ENCODE data around the gene TMED9. TPM values are rescaled to one million over a fixed set of nuclear protein-coding genes. Genes with fewer than 3 reads are reported as not detected.
"Not testable (repeated sequence)": the region's sequence is repeated elsewhere in the genome, so short reads cannot be mapped to it uniquely, and the experiment has no call there.

The TMED9 gene
- total RNA-seq, 1 donor from 2014 or later = 174 TPM

DNA sequence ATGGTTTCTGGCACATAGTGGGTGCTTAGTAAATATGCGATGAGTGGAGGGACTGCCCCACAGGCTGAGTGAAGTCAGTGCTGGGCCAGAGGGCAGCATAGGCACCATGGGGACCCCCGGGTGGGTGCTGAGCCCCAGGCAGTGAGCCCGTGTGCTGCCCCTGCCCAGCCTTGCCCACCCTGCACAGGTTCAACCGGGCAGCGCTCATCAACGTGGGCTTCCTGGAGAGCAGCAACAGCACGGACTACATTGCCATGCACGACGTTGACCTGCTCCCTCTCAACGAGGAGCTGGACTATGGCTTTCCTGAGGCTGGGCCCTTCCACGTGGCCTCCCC is 15.1 kb downstream of the TMED9 start:
- no peak for DNase-seq

DNA sequence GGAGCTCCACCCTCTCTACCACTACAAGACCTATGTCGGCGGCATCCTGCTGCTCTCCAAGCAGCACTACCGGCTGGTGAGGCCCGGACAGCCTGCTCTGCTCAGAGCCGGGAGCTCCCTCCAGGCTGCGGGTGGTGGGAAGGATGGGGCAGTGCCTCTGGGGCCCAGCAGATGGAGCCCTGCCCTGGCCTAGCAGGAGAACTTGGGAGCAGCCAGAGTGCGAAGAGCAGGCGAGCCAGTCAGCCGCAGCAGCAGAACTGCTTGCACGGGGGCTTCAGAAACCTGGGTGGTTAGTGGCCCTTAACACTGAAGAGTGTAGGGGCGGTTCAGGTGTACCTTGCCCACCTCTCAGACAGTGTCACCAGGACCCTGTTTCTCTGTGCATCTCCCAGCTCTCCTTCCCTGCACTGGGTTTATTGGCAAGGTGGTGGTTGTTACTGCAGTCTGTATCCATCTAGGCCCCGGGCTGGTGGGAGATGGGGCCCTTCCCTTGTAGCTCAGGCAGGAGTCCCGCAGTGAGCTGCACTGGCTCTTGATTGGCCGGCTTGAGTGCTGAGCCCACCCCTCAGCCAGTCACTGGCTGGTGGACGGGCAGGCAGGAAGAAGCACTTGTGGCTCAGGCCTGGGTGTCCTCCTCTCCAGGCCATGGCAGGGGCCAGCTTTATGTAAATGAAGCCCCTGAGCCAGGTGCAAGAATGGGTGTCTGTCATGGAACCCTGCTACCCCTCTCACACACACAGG is 15.6 kb downstream of the TMED9 start:
- peak; percentile 88 for DNase-seq

DNA sequence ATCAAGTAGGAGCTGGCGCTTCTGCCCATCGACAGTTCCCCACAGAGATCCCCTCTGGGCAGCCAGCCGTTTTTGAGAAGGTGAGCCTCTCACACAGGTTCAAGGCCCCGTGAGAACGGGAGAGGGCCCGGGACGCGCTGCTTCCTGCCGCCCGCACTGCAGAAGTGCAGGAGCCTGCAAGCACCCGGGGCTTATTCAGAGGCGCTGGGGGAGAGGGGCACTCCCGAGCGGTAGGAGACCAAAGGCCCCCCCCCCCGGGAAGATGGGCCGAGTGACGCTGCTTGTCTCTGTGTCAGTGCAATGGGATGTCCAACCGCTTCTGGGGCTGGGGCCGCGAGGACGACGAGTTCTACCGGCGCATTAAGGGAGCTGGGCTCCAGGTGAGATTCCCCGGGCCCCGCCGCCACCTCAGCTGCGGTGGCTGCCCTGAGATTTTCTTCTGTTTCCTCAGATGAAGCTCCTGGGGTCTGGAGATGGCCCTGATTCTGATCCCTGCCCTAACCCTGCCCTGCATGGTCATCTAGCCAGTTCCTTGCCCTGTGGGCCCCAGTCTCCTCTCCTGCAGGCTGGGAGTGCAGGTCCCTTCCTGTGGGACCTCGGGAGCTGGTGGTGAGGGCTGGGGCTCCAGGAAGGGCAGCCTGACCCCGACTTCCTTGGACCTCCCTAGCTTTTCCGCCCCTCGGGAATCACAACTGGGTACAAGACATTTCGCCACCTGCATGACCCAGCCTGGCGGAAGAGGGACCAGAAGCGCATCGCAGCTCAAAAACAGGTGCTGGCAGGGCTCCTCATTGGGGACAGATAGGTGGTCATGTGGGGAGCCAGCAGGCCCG is 16.5 kb downstream of the TMED9 start:
- DNase-seq = no peak

DNA sequence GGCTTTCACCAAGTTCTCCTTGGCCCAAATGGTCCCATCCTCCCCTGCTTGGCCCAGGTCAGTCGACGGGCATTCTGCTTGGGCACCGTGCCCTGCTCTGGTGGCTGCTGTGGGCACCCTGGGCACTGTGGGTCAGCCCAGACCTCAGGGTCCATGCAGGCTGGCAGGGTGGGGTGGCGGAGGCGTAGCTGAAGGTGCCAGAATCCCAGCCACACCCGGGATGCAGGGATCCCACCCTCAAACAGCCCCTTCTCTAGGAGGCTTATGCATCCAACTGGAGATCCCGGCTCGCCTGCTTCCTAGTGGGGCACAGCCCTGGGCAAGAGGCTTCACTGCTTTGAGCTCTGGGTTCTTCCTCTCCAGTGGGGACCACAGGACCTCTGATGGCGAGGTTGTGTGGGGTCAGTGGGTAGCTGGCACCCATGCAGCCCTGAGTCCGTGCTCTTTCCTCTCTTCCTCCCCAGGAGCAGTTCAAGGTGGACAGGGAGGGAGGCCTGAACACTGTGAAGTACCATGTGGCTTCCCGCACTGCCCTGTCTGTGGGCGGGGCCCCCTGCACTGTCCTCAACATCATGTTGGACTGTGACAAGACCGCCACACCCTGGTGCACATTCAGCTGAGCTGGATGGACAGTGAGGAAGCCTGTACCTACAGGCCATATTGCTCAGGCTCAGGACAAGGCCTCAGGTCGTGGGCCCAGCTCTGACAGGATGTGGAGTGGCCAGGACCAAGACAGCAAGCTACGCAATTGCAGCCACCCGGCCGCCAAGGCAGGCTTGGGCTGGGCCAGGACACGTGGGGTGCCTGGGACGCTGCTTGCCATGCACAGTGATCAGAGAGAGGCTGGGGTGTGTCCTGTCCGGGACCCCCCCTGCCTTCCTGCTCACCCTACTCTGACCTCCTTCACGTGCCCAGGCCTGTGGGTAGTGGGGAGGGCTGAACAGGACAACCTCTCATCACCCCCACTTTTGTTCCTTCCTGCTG is 17.4 kb downstream of the TMED9 start:
- no peak for DNase-seq

DNA sequence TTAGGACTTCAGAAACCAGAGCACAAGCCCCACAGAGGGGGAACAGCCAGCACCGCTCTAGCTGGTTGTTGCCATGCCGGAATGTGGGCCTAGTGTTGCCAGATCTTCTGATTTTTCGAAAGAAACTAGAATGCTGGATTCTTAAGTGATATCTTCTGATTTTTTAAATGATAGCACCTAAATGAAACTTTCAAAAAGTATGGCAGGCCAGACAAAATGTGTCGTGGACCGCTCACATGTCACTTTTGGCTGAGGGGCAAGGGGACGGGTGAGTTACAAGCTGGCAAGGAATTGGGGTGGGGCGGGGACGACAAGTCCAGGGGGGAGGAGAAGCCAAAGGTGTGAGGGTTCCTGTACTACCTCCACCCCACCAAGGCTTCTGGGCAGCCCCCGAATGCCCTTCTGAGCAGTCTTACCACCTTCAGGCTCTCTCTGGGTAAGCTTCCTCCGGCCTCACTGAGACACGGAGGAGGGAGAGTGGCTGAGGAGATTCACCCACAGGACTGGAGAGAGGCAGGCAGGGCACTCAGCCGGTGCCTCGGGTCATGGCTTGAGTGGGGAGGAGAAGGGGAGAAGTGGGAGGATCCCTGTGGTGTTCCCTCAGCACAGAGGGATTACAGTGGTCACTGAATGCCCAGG is 18.2 kb downstream of the TMED9 start:
- DNase-seq = no peak

DNA sequence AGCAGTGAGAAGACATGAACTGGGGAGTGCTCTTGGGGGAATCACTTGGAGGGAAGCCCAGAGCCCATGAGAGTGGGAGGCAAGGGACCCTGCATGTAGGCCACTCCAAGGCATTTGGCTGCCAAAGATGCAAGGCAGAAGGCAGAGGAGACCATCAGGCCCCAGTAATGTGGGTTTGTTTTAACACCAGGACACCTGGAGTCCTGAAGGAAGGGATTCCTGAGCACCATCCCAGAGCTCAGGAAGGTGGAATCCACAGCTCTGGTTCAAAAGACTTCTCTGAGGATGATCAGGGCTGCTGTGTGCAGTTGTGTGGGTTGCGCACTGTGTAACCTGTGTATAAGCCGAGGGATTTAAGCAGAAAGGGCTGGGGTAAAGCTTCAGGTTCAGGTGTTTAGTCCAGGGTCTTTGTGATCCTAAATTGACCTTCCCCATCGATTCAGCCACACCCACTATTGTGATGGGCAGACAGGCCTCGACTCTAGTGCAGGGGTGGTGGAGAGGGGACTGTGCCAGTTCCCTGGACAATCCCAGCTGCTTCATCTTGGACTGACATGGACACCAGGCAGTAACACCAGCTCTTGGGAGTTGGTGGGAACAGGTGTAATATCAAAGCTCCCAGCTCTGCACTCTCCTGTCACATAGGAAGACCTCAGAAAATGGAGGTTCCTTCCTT is 18.9 kb downstream of the TMED9 start:
- DNase-seq = no peak

DNA sequence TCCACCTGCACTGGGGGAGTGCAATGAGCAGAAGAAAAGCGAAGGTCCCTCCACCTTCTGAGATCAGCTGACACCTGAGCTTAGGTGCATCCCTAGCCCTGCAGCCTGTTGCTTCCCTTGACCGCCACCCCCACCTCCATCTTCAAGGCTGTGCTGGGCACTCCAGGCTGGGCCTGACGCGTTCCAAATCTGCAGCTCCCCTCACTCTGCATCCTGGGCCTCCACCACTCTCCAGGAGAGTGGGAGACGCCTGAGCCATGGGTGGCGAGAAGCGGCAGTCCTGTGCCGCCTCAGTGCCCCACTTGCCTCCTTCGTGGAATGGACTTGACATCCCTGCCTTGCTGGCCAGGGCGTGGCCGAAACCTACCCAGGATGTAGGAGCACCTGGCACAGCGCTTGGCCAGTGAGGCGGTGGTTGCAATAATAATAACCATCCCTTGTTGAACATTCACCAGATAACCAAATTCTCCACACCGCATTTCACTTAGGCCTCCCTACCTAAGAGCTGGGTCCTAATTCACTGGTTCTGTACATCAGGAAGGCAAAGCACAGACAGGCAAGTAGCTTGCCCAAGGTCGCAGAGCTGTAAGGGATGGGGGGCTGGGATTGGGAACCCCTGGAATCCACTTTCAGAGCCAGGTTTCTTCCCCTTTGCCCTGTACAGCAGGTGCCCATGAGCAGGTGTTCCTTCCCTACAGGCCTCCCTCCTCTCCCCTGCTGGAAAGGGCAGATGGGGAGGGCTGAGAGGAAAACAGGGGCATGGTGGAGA is 19.6 kb downstream of the TMED9 start:
- DNase-seq = no peak

DNA sequence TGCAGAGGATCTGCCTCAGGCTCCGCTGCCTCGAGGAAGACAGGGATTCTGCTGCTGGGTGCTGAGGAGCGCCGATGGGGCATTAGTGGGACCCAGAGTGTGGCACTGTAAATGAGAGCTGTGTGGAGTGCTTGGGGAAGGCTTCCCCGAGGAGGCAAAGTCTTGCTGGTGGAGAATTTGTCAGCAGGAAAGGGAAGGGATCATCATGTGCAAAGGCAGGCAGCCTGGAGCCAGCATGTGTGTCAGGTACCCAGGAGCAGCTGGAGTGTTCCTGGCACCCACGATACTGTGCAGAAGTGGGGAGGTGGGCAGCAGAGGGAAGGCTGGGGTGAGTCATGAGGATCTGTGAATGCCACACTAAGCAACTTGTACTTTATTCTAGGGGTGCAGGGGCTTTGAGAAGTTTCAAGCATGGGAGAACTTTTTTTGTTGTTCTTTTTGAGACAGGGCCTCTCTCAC is 20.2 kb downstream of the TMED9 start:
- DNase-seq = no peak

DNA sequence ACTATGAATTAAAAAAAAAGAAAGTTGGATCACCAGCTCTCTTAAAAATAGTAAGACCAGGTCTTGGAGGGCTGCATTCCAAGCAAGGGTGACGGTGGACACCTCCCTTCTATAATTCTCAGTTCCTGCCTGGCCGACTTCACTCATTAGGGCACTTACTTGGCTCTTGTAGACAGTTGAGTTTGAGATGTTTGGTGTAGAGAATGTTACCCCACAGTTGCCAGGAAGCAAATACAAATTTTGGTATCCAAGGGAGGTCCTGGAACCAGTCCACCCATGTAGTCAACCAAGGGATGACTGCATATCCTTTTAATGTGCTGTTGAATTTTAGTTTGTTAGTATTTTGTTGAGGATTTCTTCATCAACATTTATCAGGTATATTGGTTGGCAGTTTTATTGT is 28.6 kb downstream of the TMED9 start:
- DNase-seq = no peak

DNA sequence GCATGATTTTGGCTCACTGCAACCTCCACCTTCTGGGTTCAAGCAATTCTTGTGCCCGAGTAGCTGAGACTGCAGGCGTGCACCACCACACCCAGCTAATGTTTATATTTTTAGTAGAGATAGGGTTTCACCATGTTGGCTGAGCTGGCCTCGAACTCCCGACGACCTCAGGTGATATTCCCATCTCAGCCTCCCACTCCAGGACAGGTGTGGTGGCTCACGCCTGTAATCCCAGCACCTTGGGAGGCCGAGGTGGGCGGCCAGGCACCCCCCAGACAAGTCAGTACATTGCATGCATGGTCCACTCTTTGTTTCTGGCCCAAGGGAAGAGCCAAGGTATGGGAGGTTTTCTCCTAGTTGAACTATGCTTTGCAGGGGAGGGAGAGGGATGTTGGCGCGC is 32.2 kb downstream of the TMED9 start:
- DNase-seq = not testable (repeated sequence)

DNA sequence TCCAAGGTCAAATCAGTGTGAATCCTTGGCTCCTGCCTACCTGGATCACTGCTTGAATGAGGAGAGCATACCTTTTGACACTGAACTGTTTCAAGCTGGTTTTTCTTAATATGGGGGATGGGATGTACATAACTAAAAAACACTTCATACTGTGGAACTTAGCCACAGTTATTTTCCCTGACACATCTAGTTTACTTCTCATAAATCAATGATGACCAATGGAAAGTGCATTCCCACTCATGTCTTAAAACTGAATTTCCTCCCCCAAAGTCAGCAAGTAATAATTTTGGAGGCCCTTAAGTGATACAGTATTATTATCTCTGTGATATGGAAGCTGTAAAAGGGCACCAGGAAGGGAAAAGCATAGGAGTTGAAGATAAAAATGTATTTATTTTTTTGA is 38.2 kb downstream of the TMED9 start:
- DNase-seq = not testable (repeated sequence)

DNA sequence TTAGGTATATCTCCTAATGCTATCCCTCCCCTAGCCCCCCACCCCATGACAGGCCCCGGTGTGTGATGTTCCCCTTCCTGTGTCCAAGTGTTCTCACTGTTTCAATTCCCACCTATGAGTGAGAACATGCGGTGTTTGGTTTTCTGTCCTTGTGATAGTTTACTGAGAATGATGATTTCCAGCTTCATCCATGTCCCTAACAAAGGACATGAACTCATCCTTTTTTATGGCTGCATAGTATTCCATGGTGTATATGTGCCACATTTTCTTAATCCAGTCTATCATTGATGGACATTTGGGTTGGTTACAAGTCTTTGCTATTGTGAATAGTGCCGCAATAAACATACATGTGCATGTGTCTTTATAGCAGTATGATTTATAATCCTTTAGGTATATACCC is 42.9 kb downstream of the TMED9 start:
- DNase-seq = not testable (repeated sequence)

DNA sequence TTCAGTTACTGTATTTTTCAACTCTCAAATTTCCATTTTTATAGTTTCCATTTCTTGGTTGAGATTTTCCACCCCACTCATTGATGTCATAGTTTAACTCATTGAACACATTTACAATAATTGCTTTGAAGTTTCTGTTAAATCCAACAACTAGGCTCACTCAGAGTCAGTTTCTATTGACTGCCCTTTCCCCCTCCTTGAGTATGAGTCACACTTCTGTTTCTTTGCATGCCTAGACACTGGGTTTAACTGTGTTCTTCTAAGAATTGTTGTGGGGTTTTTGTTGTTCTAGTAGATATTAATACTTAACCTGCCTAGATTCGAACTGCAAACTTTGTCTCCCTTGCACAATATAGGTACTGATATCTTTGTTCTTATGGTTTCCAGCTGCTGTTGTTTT is 53.5 kb downstream of the TMED9 start:
- DNase-seq = not testable (repeated sequence)

Other genes starting within 250 kb of the TMED9 start
- 407 and 457 TPM in 2 replicates for gene LMAN2, start 240.5 kb upstream of the TMED9 start, total RNA-seq
- gene RGS14, start 234.3 kb upstream of the TMED9 start, total RNA-seq = 4.4 and 9.9 TPM in 2 replicates
- gene SLC34A1, start 207.8 kb upstream of the TMED9 start, total RNA-seq = not detected in 2 replicates
- not detected in 2 replicates for gene PFN3, start 191.5 kb upstream of the TMED9 start, total RNA-seq
- 0.85 and 1.3 TPM in 2 replicates for gene F12, start 182.6 kb upstream of the TMED9 start, total RNA-seq
- 22.0 and 32.3 TPM in 2 replicates for gene GRK6, start 165.5 kb upstream of the TMED9 start, total RNA-seq
- gene PRR7, start 145.4 kb upstream of the TMED9 start, total RNA-seq = 4.5 and 4.8 TPM in 2 replicates
- 147 and 157 TPM in 2 replicates for gene DBN1, start 118.6 kb upstream of the TMED9 start, total RNA-seq
- 38.3 and 73.0 TPM in 2 replicates for gene PDLIM7, start 94.6 kb upstream of the TMED9 start, total RNA-seq
- gene DOK3, start 82.4 kb upstream of the TMED9 start, total RNA-seq = 2.0 and 4.6 TPM in 2 replicates
- gene DDX41, start 75.2 kb upstream of the TMED9 start, total RNA-seq = 68.2 and 98.8 TPM in 2 replicates
- gene FAM193B, start 37.6 kb upstream of the TMED9 start, total RNA-seq = 14.6 and 31.0 TPM in 2 replicates
- 31.0 and 35.6 TPM in 2 replicates for gene B4GALT7, start 7.9 kb downstream of the TMED9 start, total RNA-seq
- gene FAM153A, start 190.7 kb downstream of the TMED9 start, total RNA-seq = not detected in 2 replicates